K562 (cell line): ENCODE measurements around the gene ELOVL1. TPM values are rescaled to one million over a fixed set of nuclear protein-coding genes. Genes with fewer than 3 reads are reported as not detected.

Experiments
- ARID1B ChIP-seq: fragments of 450-650 bp; IDR thresholded peaks from 2 replicates; pipeline ENCODE4 v1.6.1; 2016; ENCODE audit warnings: antibody characterized with exemption, mild to moderate bottlenecking, inconsistent platforms
- BMI1 ChIP-seq: fragments of 150-350 bp; IDR thresholded peaks from 2 replicates; pipeline ENCODE4 v1.6.1; 2014; ENCODE audit warnings: low read length
- DDX20 ChIP-seq: fragments of 450-650 bp; IDR thresholded peaks from 2 replicates; pipeline ENCODE4 v1.6.1; 2016; ENCODE audit warnings: missing genetic modification characterization, low read depth, mild to moderate bottlenecking, missing compliant biosample characterization, moderate library complexity
- DMBX1 ChIP-seq: fragments of 250-450 bp; sonication (Bioruptor Pico); IDR thresholded peaks from 2 replicates; pipeline ENCODE4 v1.8.0; 2022; ENCODE audit warnings: inconsistent platforms, mild to moderate bottlenecking, moderate library complexity, borderline replicate concordance
- GMEB1 ChIP-seq: fragments of 250-450 bp; sonication (Bioruptor Pico); IDR thresholded peaks from 2 replicates; pipeline ENCODE4 v1.4.0; 2020; ENCODE audit warnings: mild to moderate bottlenecking
- MAZ ChIP-seq, 2 experiments: fragments of 450-650 bp in 1 of 2; sonication (generic) in 1 of 2; formaldehyde crosslinking; IDR thresholded peaks in 1 of 2; conservative IDR thresholded peaks in 1 of 2; 2 replicates each; pipeline versions ENCODE4 v1.4.0 to v1.5.0; 2020; ENCODE audit warnings: mild to moderate bottlenecking in 1 of 2, missing genetic modification reagents in 1 of 2
- MCM7 ChIP-seq, 2 experiments: fragments of 450-650 bp; IDR thresholded peaks; 2 replicates each; pipeline ENCODE4 v1.6.1; 2016 to 2018
- NCOA6 ChIP-seq: fragments of 450-650 bp; IDR thresholded peaks from 2 replicates; pipeline ENCODE4 v1.6.1; 2017; ENCODE audit warnings: mild to moderate bottlenecking
- POLR2AphosphoS2 ChIP-seq: IDR thresholded peaks from 2 replicates; pipeline ENCODE4 v1.6.1; 2012; ENCODE audit warnings: low read length, improper control_type of control experiment
- PRMT5 ChIP-seq: sonication (generic); formaldehyde crosslinking; IDR thresholded peaks from 2 replicates; pipeline ENCODE4 v1.5.0; 2020; ENCODE audit warnings: missing genetic modification reagents
- SMARCE1 ChIP-seq: fragments of 450-650 bp; IDR thresholded peaks from 2 replicates; pipeline ENCODE4 v1.7.1; 2016; ENCODE audit warnings: mild to moderate bottlenecking
- SRSF1 ChIP-seq: fragments of 200-400 bp; formaldehyde crosslinking; IDR thresholded peaks from 2 replicates; pipeline ENCODE4 v1.6.1; 2017; ENCODE audit warnings: mild to moderate bottlenecking, low read depth, low read length, moderate library complexity
- TBL1XR1 ChIP-seq, 2 experiments: IDR thresholded peaks; 2 replicates each; pipeline ENCODE4 v1.6.1; 2012; ENCODE audit warnings: improper control_type of control experiment in 2 of 2, low read length in 2 of 2, mild to moderate bottlenecking in 1 of 2
- XRCC3 ChIP-seq: fragments of 450-650 bp; IDR thresholded peaks from 2 replicates; pipeline ENCODE4 v1.6.1; 2017; ENCODE audit warnings: mild to moderate bottlenecking, moderate library complexity
- XRCC5 ChIP-seq: fragments of 200-400 bp; formaldehyde crosslinking; IDR thresholded peaks from 2 replicates; pipeline ENCODE4 v1.6.1; 2017; ENCODE audit warnings: low read depth, mild to moderate bottlenecking, low read length
- ZBTB17 ChIP-seq: fragments of 450-650 bp; formaldehyde crosslinking; IDR thresholded peaks from 2 replicates; pipeline ENCODE4 v1.4.0; 2020; ENCODE audit warnings: mild to moderate bottlenecking
- ZFP1 ChIP-seq: fragments of 450-650 bp; formaldehyde crosslinking; IDR thresholded peaks from 2 replicates; pipeline ENCODE4 v1.4.0; 2020; ENCODE audit warnings: mild to moderate bottlenecking, mixed read lengths
- ZNF224 ChIP-seq: sonication (generic); formaldehyde crosslinking; IDR thresholded peaks from 2 replicates; pipeline ENCODE4 v1.8.0; 2022; ENCODE audit warnings: mild to moderate bottlenecking, missing genetic modification reagents
- ZNF384 ChIP-seq: IDR thresholded peaks from 2 replicates; pipeline ENCODE4 v1.6.1; 2012; ENCODE audit warnings: low read depth, low read length, improper control_type of control experiment
- polyA plus RNA-seq, 8 experiments: library from polyadenylated mRNA; depleted of rRNA in 4 of 8; stranded (reverse) in 5 of 8; unstranded in 3 of 8; fragments of >200 nt; fragmentation: Nextera tagmentation in 2 of 8; fragmentation: Illumina TruSeq in 1 of 8; extraction: Ambion mirVana in 2 of 8; extraction: Trizol in 1 of 8; gene quantifications; 2 replicates each; pipeline versions ENCODE4 v1.2.1 to v1.2.3, GENCODE V29; 2011 to 2014; ENCODE audit warnings: inconsistent platforms in 1 of 8, missing spikeins in 1 of 8
- total RNA-seq, 7 experiments: library from RNA; depleted of rRNA in 6 of 7; stranded (reverse); fragments of >200 nt in 6 of 7; fragmentation: Illumina TruSeq in 2 of 7; extraction: Trizol in 2 of 7; gene quantifications; 2 replicates each; pipeline versions ENCODE4 v1.2.1 to v1.2.3, GENCODE V29; 2011 to 2021; ENCODE audit warnings: low replicate concordance in 1 of 7
- TF ChIP-seq, protein P1 (sequence below): fragments of 250-450 bp; sonication (Bioruptor Pico); IDR thresholded peaks from 2 replicates; pipeline ENCODE4 v1.5.0; 2021; ENCODE audit warnings: mild to moderate bottlenecking, moderate library complexity
- TF ChIP-seq, protein P2 (sequence below): fragments of 450-650 bp; formaldehyde crosslinking; IDR thresholded peaks from 2 replicates; pipeline ENCODE4 v1.4.0; 2022; ENCODE audit warnings: missing genetic modification characterization
- TF ChIP-seq, protein P3 (sequence below): sonication (generic); IDR thresholded peaks from 2 replicates; pipeline ENCODE4 v1.6.1; 2016

Gene ELOVL1
- total and polyA plus RNA-seq, 9 of the 15 experiments (the other 6 are each of a cell fraction or from before 2014, with no cell fraction given), result 51.0 to 157 (median 70.3) TPM

DNA sequence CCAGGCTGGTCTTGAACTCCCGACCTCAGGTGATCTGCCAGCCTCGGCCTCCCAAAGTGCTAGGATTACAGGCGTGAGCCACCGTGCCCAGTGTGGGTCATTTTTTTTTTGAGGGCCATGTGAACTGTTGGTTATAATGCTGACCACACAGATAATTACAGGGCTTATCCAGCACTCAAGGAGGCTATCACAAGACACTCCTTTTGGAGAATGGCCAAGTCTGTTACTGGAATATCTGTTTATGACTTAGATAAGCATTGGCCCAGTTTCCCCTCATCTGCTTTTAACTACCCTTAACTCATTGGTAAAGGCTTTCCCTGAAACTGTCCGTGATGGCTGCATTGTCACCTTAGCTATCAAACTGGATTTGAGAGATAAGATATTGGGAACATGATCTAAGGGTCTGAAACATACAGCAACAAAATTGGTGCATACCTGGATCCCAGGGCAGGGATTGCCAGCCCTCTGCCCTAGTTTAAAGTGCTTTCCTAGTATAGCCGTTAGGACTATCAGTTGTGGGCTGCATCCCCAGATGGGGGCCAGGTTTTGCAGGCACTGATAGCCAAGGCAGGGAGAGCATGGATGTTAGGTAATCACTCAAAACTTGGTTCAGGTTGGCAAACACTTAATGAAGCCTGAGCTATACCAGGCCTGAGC lies 37.5 kb upstream of the ELOVL1 start (continued):
- TF ChIP-seq XRCC5 (no peak), ZBTB17 (CRISPR knock-in tag) (no peak), BMI1 (no peak), NCOA6 (no peak), POLR2AphosphoS2 (no peak), SMARCE1 (peak; percentile 91; the same call in 1 of the 2 replicates), ZNF224 (CRISPR knock-in tag) (no peak), ARID1B (peak; percentile 93), TBL1XR1 (IDR thresholded peaks at IDR 0.05; ENCODE audit: low read length in 2 of 2) (peak in 1 of 2 experiments; percentile 94; a peak in 2 of 4 replicates), DDX20 (tag) (no peak), MCM7 (IDR thresholded peaks at IDR 0.05) (no peak), SRSF1 (no peak), ZFP1 (no peak), MAZ (CRISPR knock-in tag; conservative IDR thresholded peaks at IDR 0.05 in 1 of 2, IDR thresholded peaks at IDR 0.05 in 1 of 2) (peak; percentile 23 to 34; a peak in 2 of 4 replicates), ZNF384 (peak; percentile 86), DMBX1 (CRISPR knock-in tag) (no peak), GMEB1 (CRISPR knock-in tag) (no peak), PRMT5 (CRISPR knock-in tag) (no peak), XRCC3 (no peak)
- TF ChIP-seq, protein P1, sequence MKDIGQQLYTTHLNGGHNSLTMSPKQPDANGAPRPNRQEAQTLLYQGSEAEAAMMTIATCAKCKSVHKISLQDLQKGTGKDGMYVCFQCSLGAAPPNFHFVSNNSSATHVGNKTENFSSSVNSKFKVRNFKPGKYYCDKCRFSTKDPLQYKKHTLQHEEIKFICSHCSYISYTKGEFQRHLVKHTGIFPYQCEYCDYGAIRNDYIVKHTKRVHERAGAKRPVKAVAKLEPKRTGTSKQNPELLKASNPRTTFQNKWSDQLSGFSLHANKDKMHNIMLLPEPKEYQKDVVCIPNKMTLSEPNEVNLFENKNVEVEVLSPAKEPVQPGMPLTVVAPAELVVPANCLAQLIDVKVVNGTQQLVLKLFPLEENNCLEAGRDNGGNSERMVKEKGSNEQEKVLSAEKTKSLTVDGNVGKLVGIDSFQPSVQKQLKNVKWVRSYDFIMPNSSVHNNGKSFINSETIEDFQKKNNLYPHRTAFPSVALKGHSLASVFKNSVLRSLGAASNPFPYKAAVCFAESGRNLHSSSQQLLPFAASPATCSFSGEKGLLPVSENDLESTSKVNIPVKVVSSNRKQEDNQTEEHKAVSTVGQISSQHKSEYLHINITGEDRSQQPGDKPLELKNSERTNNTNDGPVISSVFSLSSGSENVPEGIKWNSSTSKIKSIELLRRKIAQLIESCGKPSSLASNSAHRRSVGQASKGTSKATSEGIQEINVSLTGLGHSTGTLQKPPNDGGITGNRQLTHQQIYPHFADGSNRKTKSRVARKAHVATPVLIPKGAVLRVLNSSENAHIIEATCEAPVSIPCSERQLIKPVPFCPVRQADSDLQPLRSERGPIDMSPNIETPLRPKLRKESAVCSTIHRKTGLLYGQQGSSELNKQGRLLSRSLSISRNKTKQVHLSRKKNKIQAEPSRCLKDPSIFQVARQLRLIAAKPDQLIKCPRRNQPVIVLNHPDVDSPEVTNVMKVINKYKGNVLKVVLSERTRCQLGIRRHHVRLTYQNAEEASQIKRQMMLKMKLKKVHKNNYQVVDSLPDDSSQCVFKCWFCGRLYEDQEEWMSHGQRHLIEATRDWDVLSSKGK, result no peak
- TF ChIP-seq, protein P2, sequence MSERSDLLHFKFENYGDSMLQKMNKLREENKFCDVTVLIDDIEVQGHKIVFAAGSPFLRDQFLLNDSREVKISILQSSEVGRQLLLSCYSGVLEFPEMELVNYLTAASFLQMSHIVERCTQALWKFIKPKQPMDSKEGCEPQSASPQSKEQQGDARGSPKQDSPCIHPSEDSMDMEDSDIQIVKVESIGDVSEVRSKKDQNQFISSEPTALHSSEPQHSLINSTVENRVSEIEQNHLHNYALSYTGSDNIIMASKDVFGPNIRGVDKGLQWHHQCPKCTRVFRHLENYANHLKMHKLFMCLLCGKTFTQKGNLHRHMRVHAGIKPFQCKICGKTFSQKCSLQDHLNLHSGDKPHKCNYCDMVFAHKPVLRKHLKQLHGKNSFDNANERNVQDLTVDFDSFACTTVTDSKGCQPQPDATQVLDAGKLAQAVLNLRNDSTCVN, result no peak
- TF ChIP-seq, protein P3, sequence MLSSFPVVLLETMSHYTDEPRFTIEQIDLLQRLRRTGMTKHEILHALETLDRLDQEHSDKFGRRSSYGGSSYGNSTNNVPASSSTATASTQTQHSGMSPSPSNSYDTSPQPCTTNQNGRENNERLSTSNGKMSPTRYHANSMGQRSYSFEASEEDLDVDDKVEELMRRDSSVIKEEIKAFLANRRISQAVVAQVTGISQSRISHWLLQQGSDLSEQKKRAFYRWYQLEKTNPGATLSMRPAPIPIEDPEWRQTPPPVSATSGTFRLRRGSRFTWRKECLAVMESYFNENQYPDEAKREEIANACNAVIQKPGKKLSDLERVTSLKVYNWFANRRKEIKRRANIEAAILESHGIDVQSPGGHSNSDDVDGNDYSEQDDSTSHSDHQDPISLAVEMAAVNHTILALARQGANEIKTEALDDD, result peak; percentile 98
